Stimulated activated CD8-positive, alpha-beta memory T cell treated with anti-CD3 and anti-CD28 coated beads, Interleukin-7, amount 100 ng/mL, for 1 hour (primary cell): ENCODE results near the gene ASB9.
"Not testable (repeated sequence)": the region's sequence is repeated elsewhere in the genome, so short reads cannot be mapped to it uniquely, and the experiment has no call there.

Source experiments
- DNase-seq, 2 donors: peaks; one replicate each; pipeline ENCODE4 v3.0.0-alpha.2; 2020; ENCODE audit warnings: low read depth in 2 of 2

ASB9 gene

GRCh38 chrX:15269618-15270521, at the start of gene ASB9:
TSS of gene ASB9 (minus strand) at chrX:15270083. CDS start at chrX:15269874, 209 bp downstream.
- no peak for DNase-seq

- no peak for DNase-seq
Observed at GRCh38 chrX:15319075-15319474, 49.2 kb upstream of the ASB9 start.

GRCh38 chrX:15315509-15315908, 45.6 kb upstream of the ASB9 start, which contains the start of gene ASB11:
TSS of gene ASB11 (minus strand) at chrX:15315640. CDS start at chrX:15315605, 35 bp downstream.
- DNase-seq, result no peak

- no peak for DNase-seq
Observed at GRCh38 chrX:15314472-15314871, 44.6 kb upstream of the ASB9 start.

- DNase-seq, result no peak
Observed at GRCh38 chrX:15311119-15311518, 41.2 kb upstream of the ASB9 start.

- DNase-seq, result no peak
Observed at GRCh38 chrX:15310117-15310516, 40.2 kb upstream of the ASB9 start.

GRCh38 chrX:15305899-15306298, 36.0 kb upstream of the ASB9 start:
- not testable (repeated sequence) for DNase-seq

- no peak for DNase-seq
Observed at GRCh38 chrX:15301924-15302323, 32.0 kb upstream of the ASB9 start.

- no peak for DNase-seq
Observed at GRCh38 chrX:15299941-15300851, 30.3 kb upstream of the ASB9 start.

GRCh38 chrX:15298780-15299179, 28.9 kb upstream of the ASB9 start:
- DNase-seq, result no peak

- no peak for DNase-seq
Observed at GRCh38 chrX:15298201-15298600, 28.3 kb upstream of the ASB9 start.

- no peak for DNase-seq
Observed at GRCh38 chrX:15293451-15293850, 23.6 kb upstream of the ASB9 start.

GRCh38 chrX:15292861-15293260, 23.0 kb upstream of the ASB9 start:
- no peak for DNase-seq

GRCh38 chrX:15277604-15278003, 7.7 kb upstream of the ASB9 start:
- no peak for DNase-seq

- DNase-seq, result no peak
Observed at GRCh38 chrX:15274946-15275345, 5.1 kb upstream of the ASB9 start.

- not testable (repeated sequence) for DNase-seq
Observed at GRCh38 chrX:15273275-15273674, 3.4 kb upstream of the ASB9 start.

GRCh38 chrX:15271757-15272156, 1.9 kb upstream of the ASB9 start:
- DNase-seq, result no peak

- no peak for DNase-seq
Observed at GRCh38 chrX:15269120-15269519, 763 bp downstream of the ASB9 start.

- DNase-seq, result no peak
Observed at GRCh38 chrX:15254852-15255251, 15.0 kb downstream of the ASB9 start.

- DNase-seq, result no peak
Observed at GRCh38 chrX:15245896-15246295, 24.0 kb downstream of the ASB9 start.

- DNase-seq, result no peak
Observed at GRCh38 chrX:15244421-15244820, 25.5 kb downstream of the ASB9 start.

- DNase-seq, result no peak
Observed at GRCh38 chrX:15242899-15243555, 26.9 kb downstream of the ASB9 start.
